Lower leg skin (tissue), 4 donors: ENCODE data around the gene PPFIBP2. TPM values are rescaled to one million over a fixed set of nuclear protein-coding genes. Genes with fewer than 3 reads are reported as not detected.

Experiments
- DNase-seq, 2 donors: peaks; one replicate each; pipeline ENCODE4 v3.0.0-alpha.2; 2019; ENCODE audit warnings: low spot score in 2 of 2
- H3K4me3 ChIP-seq: fragments of 200-600 bp; sonication (generic); 2 replicates; pipeline ENCODE4 v1.5.1; 2017; ENCODE audit warnings: mild to moderate bottlenecking, low read depth; ENCODE audit not compliant: poor library complexity, severe bottlenecking
- POLR2A ChIP-seq, 2 donors: fragments of 450-650 bp; IDR thresholded peaks; one replicate each; pipeline ENCODE4 v1.6.1; 2016 to 2017; ENCODE audit warnings: antibody characterized with exemption in 2 of 2, mild to moderate bottlenecking in 1 of 2, moderate library complexity in 1 of 2
- WGBS, 2 donors: methylation state at CpG; one replicate each; pipeline ENCODE4 v1.1.5; 2018; 5-methylcytosine and 5-hydroxymethylcytosine counted together
- intact Hi-C: fragments of 100-400 bp; cut with DNase I; formaldehyde crosslinking; loops from one replicate; pipeline ENCODE4 v1.15.0; 2023; ENCODE audit warnings: low total_unique reads
- total RNA-seq, 4 donors: library from RNA; depleted of rRNA; stranded (reverse); fragments of >200 nt; gene quantifications; one replicate each; pipeline ENCODE4 v1.1.0, GENCODE V29; 2016
- TF ChIP-seq, protein P1 (sequence below), 3 donors: fragments of 450-650 bp; IDR thresholded peaks; one replicate each; pipeline ENCODE4 v1.5.1; 2016; ENCODE audit warnings: antibody characterized with exemption in 3 of 3, mild to moderate bottlenecking in 3 of 3, moderate library complexity in 2 of 3

PPFIBP2 gene
- total RNA-seq, 4 donors from 2014 or later, result 56.6 to 87.1 (median 69.5) TPM

DNA sequence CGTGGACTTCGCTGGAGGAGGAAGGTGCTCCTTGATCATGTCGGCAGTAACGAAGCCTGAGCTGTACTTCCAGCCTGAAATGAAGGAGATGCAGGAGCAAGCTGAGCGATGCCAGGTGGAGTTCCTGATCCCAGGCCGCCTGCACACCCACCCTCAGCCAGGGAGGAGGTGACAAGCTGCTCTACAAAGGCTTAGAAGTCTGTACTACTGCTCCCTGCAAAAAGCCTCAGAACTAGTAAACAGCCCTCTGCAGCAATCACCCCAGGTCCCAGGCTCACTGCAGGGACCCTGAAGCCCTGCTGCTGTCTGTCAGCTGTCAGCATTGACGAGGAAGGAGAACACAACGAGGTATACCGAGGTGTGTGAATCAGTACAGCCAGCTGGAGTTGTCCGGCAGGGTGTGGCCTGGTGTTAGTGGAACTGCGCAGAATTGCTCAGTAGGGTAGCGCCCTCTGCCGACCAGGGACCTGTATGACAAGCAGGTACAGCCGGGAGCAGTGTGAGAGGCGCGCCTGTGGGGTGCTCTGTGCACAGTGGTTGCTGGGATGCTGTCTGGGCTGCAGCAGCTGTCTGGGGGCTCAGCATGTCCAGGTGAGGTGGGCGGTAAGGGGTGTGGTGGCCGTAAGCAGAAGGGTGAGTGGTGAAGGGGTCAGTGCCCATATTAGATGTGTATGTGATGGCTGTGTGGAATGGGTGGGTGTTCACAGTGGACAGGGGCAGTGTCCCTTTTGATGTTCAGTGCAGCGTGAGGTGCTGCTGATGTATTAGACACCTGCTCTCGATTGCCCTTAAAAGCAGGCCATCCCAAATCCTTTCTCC is 151.9 kb downstream of the PPFIBP2 start:
- no peak overlapping the region for H3K4me3 ChIP-seq
- TF ChIP-seq, protein P1, sequence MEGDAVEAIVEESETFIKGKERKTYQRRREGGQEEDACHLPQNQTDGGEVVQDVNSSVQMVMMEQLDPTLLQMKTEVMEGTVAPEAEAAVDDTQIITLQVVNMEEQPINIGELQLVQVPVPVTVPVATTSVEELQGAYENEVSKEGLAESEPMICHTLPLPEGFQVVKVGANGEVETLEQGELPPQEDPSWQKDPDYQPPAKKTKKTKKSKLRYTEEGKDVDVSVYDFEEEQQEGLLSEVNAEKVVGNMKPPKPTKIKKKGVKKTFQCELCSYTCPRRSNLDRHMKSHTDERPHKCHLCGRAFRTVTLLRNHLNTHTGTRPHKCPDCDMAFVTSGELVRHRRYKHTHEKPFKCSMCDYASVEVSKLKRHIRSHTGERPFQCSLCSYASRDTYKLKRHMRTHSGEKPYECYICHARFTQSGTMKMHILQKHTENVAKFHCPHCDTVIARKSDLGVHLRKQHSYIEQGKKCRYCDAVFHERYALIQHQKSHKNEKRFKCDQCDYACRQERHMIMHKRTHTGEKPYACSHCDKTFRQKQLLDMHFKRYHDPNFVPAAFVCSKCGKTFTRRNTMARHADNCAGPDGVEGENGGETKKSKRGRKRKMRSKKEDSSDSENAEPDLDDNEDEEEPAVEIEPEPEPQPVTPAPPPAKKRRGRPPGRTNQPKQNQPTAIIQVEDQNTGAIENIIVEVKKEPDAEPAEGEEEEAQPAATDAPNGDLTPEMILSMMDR (IDR thresholded peaks at IDR 0.05), result peak in 1 of 3 donors; percentile 64
- no peak for TF ChIP-seq POLR2A (IDR thresholded peaks at IDR 0.05)
- intact Hi-C loops, result no loop called here
- DNase-seq, result peak; percentile 64 to 94
- 49 to 63% methylated on average over 19 to 20 of the region's 20 CpGs for WGBS, 2 donors

DNA sequence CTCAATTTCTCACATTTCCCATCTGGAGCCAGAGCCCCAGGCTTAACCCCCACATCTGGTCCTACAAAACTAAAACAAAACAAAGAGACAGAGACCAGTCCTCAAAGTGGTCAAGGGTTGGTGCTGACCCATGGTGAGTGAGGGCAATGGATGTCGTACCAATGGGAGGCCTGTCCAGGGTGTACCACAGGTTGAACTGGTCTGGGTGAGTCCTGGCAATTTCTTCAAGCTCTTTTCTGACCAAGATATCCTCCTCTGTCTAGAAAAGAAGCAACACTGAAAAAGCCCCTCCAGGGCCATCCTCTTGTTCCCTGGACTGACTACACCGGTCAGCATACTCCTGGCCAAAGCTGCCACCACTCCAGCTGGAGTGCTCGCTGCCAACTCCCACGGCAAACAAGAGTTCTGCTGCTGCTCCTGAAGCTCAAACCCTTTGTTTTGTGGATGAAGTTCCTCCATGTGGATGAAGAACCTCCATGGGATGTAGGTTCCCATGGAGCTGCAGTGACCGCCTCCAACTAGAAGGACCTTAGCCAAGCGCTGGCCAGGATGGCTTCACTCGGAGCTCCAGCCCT is 152.6 kb downstream of the PPFIBP2 start:
- intact Hi-C loops, result no loop called here
- TF ChIP-seq POLR2A (IDR thresholded peaks at IDR 0.05), result no peak
- TF ChIP-seq, protein P1 (IDR thresholded peaks at IDR 0.05), result no peak
- no peak for DNase-seq
- 76 to 83% methylated on average over 7 of the region's 7 CpGs for WGBS, 2 donors
- no peak overlapping the region for H3K4me3 ChIP-seq

DNA sequence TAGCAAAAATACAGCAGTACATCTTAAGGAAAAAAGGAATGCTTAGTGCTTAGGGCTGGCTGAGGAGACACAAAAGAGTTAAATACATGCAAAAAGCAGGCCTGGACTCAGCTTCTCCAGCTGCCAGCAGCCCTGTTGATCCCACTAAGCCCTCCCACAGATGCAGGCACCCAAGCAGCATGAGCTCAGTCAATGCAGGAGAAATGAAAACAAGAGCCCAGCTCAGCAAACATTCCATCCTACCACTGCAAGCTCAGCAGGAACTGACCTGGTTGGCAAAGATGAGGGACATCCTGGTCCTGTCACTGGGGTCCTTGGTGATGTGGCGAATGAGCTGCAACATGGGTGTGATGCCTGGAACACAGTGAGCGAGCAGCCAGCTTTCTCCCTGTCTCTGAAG is 153.7 kb downstream of the PPFIBP2 start:
- DNase-seq, result no peak
- TF ChIP-seq POLR2A (IDR thresholded peaks at IDR 0.05), result no peak
- TF ChIP-seq, protein P1 (IDR thresholded peaks at IDR 0.05), result no peak
- intact Hi-C loops, result no loop called here
- no peak overlapping the region for H3K4me3 ChIP-seq
- WGBS, 2 donors, result 90 to 91% methylated on average over 2 of the region's 2 CpGs

DNA sequence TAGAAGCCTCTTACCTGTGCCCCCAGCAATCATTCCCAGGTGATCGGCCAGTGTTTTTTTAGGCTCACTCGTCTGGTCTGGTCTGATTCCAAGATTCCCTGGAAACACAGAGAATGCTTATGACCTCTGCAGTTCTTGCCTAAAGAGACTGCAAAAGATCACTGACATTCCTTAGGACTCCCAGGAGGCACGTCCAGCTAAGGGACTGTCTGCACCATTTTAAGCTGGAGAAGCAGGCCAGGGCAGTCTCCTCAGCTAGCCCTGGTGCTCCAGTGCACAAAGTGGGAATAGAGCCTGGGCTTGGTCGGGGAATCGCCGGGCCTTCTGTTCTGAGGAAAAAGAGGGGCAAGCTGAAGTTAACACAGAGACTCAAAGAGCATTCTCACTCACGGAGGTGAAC is 154.7 kb downstream of the PPFIBP2 start:
- no peak for DNase-seq
- TF ChIP-seq, protein P1 (IDR thresholded peaks at IDR 0.05), result no peak
- TF ChIP-seq POLR2A (IDR thresholded peaks at IDR 0.05), result no peak
- WGBS, 2 donors, result 81 to 82% methylated on average over 7 of the region's 7 CpGs
- intact Hi-C loops, result no loop called here
- H3K4me3 ChIP-seq, result no peak overlapping the region

DNA sequence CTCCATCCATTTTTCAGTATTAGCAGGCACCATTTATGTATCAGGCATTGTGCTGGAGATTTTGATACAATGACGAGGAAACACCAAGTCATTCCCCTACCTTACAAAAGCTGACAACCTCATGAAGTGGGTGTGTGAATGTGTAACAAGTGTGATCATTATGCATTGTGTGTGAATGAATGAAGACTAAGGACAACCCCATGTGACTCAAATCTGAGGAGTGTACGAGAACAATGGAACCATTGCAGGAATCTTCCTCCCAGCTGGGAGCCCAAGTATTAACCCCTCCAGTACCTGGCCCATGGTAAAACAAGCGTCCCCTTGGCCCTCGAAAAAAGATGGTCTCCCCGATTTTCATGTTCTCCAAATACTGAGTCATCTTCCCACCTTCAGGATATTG is 155.1 kb downstream of the PPFIBP2 start:
- H3K4me3 ChIP-seq, result no peak overlapping the region
- no peak for DNase-seq
- intact Hi-C loops, result no loop called here
- TF ChIP-seq POLR2A (IDR thresholded peaks at IDR 0.05), result no peak
- TF ChIP-seq, protein P1 (IDR thresholded peaks at IDR 0.05), result no peak
- WGBS, 2 donors, result 60 to 71% methylated on average over 5 of the region's 5 CpGs
